ENCODE results near the gene MEX3A. TPM values are rescaled to one million over a fixed set of nuclear protein-coding genes. Genes with fewer than 3 reads are reported as not detected.
"Not testable (repeated sequence)": the region's sequence is repeated elsewhere in the genome, so short reads cannot be mapped to it uniquely, and the experiment has no call there.

Gene MEX3A
- total RNA-seq, 1 experiment from 2014 or later: 21.0 TPM

GRCh38 chr1:156034991-156035390 lies 47.3 kb downstream of the MEX3A start:
- in situ Hi-C loops (cut with HindIII; ENCODE audit: low sequenced_read_pairs); DNase-seq (ENCODE audit: low spot score): not testable (repeated sequence)

GRCh38 chr1:156033011-156033410 lies 49.3 kb downstream of the MEX3A start:
- DNase-seq (ENCODE audit: low spot score): no peak
- in situ Hi-C loops (cut with HindIII; ENCODE audit: low sequenced_read_pairs): no loop called here

DNA sequence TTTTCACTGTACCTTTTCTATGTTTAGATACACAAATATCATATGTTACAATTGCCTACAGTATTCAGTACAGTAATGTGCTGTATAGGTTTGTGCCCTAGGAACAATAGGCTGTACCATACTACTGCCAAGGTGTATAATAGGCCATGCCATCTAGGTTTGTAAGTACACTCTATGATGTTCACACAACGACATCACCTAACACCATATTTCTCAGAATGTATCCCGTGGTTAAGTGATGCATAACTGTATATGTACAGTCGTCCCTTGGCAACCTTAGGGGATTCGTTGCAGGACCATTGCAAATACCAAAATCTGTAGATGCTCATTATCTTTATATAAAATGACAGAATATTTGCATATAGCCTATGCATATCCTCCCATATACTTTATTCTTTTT lies 55.7 kb downstream of the MEX3A start:
- no peak for DNase-seq (ENCODE audit: low spot score)
- in situ Hi-C loops (cut with HindIII; ENCODE audit: low sequenced_read_pairs): no loop called here

GRCh38 chr1:156025876-156026275 lies 56.4 kb downstream of the MEX3A start:
- in situ Hi-C loops (cut with HindIII; ENCODE audit: low sequenced_read_pairs): no loop called here
- peak; percentile 29 for DNase-seq (ENCODE audit: low spot score)

GRCh38 chr1:156024801-156025200 lies 57.5 kb downstream of the MEX3A start:
- DNase-seq (ENCODE audit: low spot score): no peak
- in situ Hi-C loops (cut with HindIII; ENCODE audit: low sequenced_read_pairs): no loop called here

Other genes with a start within 250 kb of the MEX3A start
- 9.4 and 14.3 TPM in 2 replicates for gene GON4L, start 225.3 kb downstream of the MEX3A start, total RNA-seq (2014; rRNA removed; shearing (Covaris generic))
- gene SYT11, start 222.9 kb downstream of the MEX3A start, total RNA-seq (2014; rRNA removed; shearing (Covaris generic)): 4.9 and 5.8 TPM in 2 replicates
- 22.6 and 43.9 TPM in 2 replicates for gene RIT1, start 171.1 kb downstream of the MEX3A start, total RNA-seq (2014; rRNA removed; shearing (Covaris generic))
- gene KHDC4, start 148.1 kb downstream of the MEX3A start, total RNA-seq (2014; rRNA removed; shearing (Covaris generic)): 30.0 and 52.6 TPM in 2 replicates
- not detected in 2 replicates for gene RXFP4, start 140.8 kb downstream of the MEX3A start, total RNA-seq (2014; rRNA removed; shearing (Covaris generic))
- 20.3 and 35.9 TPM in 2 replicates for gene ARHGEF2, start 103.9 kb downstream of the MEX3A start, total RNA-seq (2014; rRNA removed; shearing (Covaris generic))
- 257 and 273 TPM in 2 replicates for gene SSR2, start 61.5 kb downstream of the MEX3A start, total RNA-seq (2014; rRNA removed; shearing (Covaris generic))
- gene UBQLN4, start 28.7 kb downstream of the MEX3A start, total RNA-seq (2014; rRNA removed; shearing (Covaris generic)): 29.5 and 30.0 TPM in 2 replicates
- 20.1 and 42.3 TPM in 2 replicates for gene LAMTOR2, start 27.7 kb downstream of the MEX3A start, total RNA-seq (2014; rRNA removed; shearing (Covaris generic))
- gene RAB25, start 21.3 kb downstream of the MEX3A start, total RNA-seq (2014; rRNA removed; shearing (Covaris generic)): not detected in 2 replicates
- gene LMNA, start 32.2 kb upstream of the MEX3A start, total RNA-seq (2014; rRNA removed; shearing (Covaris generic)): 314 and 341 TPM in 2 replicates
- gene SEMA4A, start 71.1 kb upstream of the MEX3A start, total RNA-seq (2014; rRNA removed; shearing (Covaris generic)): 1.8 and 2.0 TPM in 2 replicates
- 7.3 and 11.9 TPM in 2 replicates for gene SLC25A44, start 111.6 kb upstream of the MEX3A start, total RNA-seq (2014; rRNA removed; shearing (Covaris generic))
- gene PMF1, start 130.5 kb upstream of the MEX3A start, total RNA-seq (2014; rRNA removed; shearing (Covaris generic)): 97.2 and 127 TPM in 2 replicates
- not detected in 2 replicates for gene BGLAP, start 159.7 kb upstream of the MEX3A start, total RNA-seq (2014; rRNA removed; shearing (Covaris generic))
- gene PAQR6, start 165.6 kb upstream of the MEX3A start, total RNA-seq (2014; rRNA removed; shearing (Covaris generic)): 0.07 and 2.0 TPM in 2 replicates
- 46.3 and 73.5 TPM in 2 replicates for gene SMG5, start 200.4 kb upstream of the MEX3A start, total RNA-seq (2014; rRNA removed; shearing (Covaris generic))
- gene TMEM79, start 201.9 kb upstream of the MEX3A start, total RNA-seq (2014; rRNA removed; shearing (Covaris generic)): 2.0 and 5.0 TPM in 2 replicates
- gene GLMP, start 213.2 kb upstream of the MEX3A start, total RNA-seq (2014; rRNA removed; shearing (Covaris generic)): 0.92 and 3.3 TPM in 2 replicates
- gene VHLL, start 216.8 kb upstream of the MEX3A start, total RNA-seq (2014; rRNA removed; shearing (Covaris generic)): not detected in 2 replicates

All from G401 (cell line).